NK-92 treated with Interleukin-12 subunit alpha and Interleukin-12 subunit beta, amount 100 ng/mL, for 24 hours (cell line): ENCODE data around the gene DDX54.
"Not testable (repeated sequence)": the region's sequence is repeated elsewhere in the genome, so short reads cannot be mapped to it uniquely, and the experiment has no call there.

Experiments
- DNase-seq: peaks from one replicate; lab custom pipeline; 2025; lab: John Stamatoyannopoulos, UW

DDX54 gene

DNA sequence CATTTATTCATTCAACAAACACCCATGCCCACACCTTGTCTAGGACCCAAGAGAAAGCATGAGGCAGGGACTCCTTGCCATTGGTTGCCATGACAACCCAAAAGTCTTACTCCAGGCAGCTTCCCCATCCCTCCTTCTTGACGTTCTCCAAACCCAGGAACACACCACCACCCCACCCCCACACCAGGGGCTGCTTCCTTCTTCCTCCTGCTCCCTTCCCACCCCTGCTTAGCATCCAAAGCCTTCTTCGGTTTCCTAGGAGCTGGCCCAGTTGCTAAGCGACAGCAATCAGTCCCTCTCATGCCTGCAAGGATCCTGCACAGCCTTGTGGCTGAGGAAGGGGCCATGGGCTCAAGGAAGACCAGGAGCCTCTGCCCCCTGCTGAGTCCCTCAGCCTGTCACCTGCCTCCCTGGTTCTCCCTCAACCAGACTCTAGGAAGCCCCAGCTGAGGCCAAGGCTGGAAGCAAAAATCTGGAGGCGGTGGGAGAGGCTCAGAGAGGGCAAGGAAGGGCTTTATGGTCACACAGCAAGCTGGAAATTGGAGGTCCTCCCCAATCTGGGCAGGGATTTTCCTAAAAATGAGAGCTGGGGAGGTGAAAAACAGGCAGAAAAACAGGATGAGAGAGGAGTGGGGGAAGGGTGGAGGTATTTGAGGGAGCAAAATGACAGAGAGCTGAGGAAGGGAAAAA is 65.2 kb downstream of the DDX54 start:
- DNase-seq, result no peak

DNA sequence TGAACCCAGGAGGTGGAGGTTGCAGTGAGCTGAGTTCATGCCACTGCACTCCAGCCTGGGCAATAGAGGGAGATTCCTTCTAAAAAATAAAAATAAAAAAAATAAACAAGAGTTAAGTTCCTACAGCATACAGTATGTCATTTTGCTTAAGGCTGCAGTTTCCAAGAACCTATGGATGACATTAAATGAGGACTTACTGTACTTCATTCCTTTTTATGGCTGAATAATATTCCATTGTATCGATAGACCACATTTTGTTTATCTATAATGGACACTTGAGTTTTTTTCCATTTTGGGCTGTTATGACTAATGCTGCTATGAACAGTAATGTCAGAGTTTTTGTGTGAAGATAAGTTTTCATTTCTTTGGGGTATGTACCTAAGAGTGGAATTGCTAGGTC is 67.1 kb downstream of the DDX54 start:
- no peak for DNase-seq

DNA sequence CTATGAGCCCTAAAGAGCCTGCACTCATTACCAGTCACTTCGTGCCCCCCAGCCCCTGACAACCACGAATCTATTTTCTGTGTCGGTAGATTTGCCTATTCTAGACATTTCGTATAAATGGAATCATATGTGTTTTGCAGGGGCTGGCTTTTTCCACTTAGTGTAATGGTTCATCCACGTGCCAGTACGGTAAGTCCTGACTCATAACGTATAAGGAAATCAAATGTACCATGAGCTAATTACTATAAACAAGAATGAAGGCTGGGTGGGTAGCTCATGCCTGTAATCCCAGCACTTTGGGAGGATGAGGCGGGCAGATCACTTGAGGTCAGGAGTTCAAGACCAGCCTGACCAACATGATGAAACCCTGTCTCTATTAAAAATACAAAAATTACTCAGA is 67.6 kb downstream of the DDX54 start:
- not testable (repeated sequence) for DNase-seq

DNA sequence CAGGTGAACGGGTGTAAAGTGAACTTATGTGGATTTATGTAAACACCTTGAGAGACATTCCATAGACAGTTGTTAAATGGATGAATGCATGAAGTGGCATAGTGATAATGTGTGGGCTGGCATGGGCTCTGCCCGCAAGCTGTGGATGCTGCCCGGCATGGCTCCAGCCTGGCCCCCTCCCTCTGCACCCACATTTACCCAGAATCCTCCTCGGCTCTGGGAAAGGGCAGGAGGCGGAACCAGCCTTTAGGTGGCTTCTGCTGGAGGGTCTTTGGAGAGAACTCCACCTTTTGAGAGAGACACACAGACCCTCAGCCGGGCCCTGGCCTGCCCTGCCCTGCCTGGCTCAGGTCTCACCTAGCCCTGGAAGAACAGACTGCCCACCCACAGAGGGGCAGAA is 68.4 kb downstream of the DDX54 start:
- no peak for DNase-seq

DNA sequence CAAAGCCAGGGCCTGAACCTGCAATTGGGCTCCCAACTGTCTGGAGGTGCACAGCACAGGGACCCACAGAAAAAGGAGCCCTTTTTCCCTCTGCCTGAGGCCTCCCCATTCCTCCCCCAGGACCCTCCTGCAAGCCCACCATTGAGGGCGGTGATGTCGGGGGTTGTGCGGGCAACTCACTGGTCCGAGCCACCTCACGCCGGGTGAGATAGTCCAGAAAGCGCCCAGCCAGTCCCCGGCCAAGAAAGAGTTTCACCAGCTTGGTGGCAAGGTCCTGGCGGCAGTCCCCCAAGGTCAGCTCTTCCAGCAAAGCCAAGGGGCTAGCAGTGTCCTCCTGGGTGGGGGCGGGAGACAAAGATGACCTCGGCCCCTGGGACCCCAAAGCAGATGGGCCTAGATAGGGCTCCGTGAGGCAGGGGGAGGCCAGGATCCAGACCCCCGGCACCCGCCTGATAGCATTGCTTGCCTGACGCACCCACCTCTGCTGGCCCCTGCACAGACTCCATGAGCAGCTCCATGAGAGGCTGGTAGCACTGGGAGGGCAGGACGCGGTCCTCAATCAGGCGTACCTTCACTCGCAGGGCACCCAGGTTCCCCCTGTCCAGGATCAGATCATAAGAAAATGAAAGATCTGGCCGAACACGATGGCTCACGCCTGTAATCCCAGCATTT is 69.7 kb downstream of the DDX54 start:
- no peak for DNase-seq

DNA sequence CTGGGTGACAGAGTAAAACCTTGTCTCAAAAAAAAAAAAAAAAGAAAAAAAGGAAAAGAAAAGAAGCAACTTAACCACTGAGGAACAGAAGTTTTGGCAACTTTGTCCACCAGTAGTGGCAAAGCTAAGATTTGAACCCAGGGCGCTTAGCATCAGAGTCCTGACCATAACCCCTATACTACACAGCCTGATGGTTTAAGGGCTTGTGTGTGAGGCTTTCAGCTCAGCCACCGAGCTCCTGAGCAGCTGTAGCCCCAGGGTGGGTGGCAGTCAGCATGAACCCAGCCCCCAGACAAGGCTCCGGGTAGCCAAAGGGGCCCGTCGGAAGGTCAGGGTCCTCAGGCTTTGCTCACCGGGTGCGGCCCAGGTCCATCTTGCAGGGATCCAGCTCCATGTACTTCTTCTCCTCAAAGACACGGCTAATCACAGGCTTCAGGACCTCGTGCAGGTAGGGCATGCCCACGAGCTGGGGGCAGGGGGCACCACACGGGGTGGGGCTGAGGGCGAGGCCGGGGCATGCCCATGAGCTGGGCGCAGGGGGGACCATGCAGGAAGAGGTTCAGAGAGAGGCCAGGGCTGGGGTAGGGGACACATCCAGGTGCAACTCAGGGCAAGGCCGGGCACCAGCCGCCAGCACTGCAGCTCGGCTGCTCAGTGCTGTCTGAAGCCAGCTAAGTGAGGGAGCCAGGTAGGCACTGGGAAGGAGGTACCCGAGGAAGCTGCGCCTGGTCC is 70.7 kb downstream of the DDX54 start:
- no peak for DNase-seq

DNA sequence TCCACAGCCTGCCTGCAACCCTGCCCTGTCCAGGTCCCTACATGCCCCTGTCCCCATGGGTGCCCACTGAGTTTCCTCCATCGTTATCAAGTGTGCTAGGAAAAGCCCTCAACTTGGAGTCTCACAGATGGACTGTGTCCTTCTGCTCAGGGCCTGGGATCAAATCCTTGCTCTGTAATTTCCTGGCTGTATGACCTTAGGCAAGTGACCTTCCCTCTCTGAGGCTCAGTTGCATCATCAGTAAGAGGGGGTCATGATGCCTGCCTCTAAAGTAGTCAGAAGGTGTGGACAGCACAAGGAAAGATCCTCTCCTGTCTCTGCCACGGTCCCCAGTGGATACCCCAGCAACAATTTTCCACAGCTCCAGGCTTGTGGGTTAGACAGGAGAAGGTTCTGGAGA is 71.9 kb downstream of the DDX54 start:
- DNase-seq, result no peak

DNA sequence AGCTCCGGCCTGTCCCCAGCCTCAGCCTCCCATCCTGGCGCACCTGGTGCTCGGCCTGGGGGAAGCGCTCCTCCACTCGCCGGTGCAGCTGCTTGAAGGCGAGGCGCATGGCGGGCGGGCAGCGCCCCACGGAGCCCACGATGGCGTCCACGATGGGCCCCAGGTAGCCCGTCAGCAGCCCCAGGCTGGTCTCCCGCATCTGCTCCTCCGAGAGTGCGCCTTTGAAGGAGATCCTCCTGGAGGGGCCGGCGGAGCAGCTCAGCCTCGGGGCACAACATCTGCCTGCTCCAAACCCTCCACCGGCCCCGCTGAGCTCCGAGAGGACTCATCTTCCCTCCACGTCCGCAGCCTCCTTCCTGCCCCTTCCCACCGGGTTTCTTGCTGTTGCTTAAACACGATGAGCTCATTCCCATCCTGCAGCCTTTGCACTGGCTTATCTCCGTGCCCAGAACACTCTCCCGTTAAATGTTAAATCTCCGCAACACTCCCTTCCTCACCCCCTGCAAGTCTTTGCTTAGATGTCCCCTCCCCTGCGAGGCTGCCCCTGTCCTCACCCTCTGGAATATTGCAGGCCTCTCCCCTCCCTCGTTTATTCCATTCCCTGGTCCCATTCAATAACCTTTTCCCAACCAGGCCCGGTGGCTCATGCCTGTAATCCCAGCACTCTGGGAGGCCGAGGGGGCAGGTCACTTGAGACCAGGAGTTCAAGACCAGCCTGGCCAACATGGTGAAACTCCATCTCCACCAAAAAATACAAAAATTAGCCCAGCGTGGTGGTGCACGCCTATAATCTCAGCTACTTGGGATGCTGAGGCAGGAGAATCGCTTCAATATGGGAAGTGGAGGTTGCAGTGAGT is 73.0 kb downstream of the DDX54 start:
- DNase-seq, result no peak

DNA sequence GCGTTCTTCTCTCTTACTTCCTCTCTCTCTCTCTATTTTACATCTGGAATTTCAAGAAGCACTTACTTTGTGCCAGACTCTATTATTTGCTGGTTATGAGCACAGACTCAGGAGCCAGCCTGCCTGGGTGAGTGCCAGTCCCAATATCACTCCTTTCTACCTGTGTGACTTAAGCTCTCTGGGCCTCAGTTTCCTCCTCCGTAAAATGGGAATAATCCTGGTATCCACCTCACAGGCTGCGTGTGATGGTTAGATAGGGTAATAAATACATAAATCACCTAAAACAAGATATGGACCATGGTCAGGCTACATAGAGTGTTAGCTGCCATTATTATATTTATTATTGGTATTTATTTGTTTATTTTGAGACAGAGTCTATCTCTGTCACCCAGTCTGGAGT is 74.0 kb downstream of the DDX54 start:
- DNase-seq, result no peak

DNA sequence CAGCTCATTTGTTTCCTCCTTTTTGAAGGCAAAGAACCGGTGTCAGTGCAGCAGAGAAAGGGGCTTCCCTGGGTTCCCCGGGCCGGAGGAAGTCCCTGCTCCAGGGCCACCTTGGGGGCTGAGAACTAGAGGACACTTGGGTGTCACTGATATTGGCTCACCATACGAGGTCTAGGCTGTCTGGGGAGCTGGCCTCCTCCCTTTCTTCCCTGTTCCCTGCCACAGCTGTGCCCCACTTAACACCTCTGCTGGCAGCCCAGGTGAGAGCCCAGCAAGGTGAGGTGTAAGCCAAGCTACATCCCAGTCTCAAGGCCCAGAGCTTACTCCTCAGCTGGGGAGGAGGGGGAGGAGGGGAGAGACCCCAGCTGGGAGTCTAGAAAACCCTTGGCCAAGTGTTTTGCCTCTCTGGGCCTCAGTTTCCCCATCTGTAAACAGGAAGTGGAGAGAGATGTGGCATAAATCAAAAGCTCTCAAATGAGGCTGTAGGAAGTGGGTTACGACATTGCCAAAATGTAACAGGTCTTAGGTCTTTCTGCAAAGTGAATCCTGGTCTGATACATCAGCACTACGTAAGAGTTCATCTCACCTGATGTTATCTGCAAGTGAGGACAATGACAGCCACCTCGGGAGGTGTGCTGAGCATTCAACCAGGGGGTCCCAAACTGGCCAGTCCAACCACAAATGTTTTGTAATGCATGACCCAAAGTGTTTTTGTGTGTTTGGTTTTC is 75.2 kb downstream of the DDX54 start:
- peak; percentile 38 for DNase-seq

DNA sequence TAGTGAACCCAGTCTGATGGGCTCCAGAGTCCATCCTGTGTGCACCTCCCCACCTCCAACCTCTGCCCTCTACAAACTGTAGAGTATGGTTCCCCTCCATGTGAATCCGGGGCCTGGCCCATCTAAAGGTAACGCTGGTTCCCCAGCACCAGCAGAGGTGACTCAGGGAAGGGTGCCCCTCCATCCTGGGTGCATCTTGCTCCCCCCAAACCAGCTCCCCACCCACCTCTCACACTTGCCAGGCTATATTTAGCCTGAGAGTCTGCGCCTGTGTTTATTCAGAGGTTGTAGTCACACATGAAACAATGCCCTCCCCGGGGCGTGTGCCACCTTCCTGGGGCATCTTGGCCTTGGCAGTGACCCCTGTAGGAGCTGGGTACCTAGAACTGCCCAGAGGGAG is 75.9 kb downstream of the DDX54 start:
- DNase-seq, result no peak

DNA sequence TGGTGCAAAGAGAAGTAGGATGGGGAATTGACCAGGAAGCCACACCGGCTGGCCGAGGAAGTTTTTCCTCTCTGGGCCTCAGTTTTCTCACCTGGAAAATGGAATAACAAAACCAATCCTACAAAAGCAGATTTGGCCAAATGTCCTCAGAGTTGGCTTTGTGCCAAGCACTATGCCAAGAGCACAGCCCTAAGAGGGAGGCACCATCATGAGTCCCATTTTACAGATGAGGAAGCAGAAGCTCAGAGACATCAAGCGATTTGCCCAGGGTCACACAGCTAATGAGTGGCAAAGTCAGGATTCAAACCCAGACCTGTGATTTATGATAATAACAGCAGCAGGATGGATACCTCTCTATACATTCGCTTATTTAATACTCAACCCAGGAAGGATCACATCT is 77.0 kb downstream of the DDX54 start:
- no peak for DNase-seq
